Tibial nerve (tissue), 4 donors: ENCODE data around the gene GHRH. TPM values are rescaled to one million over a fixed set of nuclear protein-coding genes. Genes with fewer than 3 reads are reported as not detected.

ENCODE experiments used
- DNase-seq, 2 donors: peaks; one replicate each; pipeline ENCODE4 v3.0.0-alpha.2; 2019; ENCODE audit warnings: low spot score in 2 of 2
- H3K27ac ChIP-seq, 4 donors: fragments of 200-600 bp; sonication (generic) in 3 of 4; one replicate each; pipeline ENCODE4 v1.5.1; 2017 to 2019; ENCODE audit warnings: mild to moderate bottlenecking in 1 of 4
- H3K27me3 ChIP-seq, 2 donors: fragments of 200-600 bp; sonication (generic) in 1 of 2; one replicate each; pipeline versions ENCODE4 v1.5.1 to v1.6.0; 2017 to 2019
- H3K36me3 ChIP-seq, 3 donors: fragments of 200-600 bp; sonication (generic); one replicate each; pipeline ENCODE4 v1.5.1; 2018 to 2019
- H3K4me1 ChIP-seq, 4 donors: fragments of 200-600 bp; sonication (generic) in 3 of 4; one replicate each; pipeline ENCODE4 v1.5.1; 2017 to 2019
- H3K4me3 ChIP-seq, 4 donors: fragments of 200-600 bp; sonication (generic) in 3 of 4; one replicate each; pipeline ENCODE4 v1.5.1; 2017 to 2019; ENCODE audit warnings: mild to moderate bottlenecking in 1 of 4, moderate library complexity in 1 of 4
- H3K9me3 ChIP-seq, 4 donors: fragments of 200-600 bp; sonication (generic) in 3 of 4; one replicate each; pipeline ENCODE4 v1.5.1; 2017 to 2019
- EP300 ChIP-seq, 2 donors: sonication (generic); formaldehyde crosslinking; IDR thresholded peaks; one replicate each; pipeline ENCODE4 v1.6.1; 2017; ENCODE audit warnings: antibody characterized with exemption in 2 of 2, mild to moderate bottlenecking in 1 of 2
- POLR2A ChIP-seq, 2 donors: fragments of 450-650 bp; IDR thresholded peaks; one replicate each; pipeline ENCODE4 v1.6.1; 2017; ENCODE audit warnings: antibody characterized with exemption in 2 of 2, mild to moderate bottlenecking in 2 of 2, moderate library complexity in 2 of 2
- WGBS, 2 donors: methylation state at CpG; one replicate each; pipeline ENCODE4 v1.1.5; 2018; 5-methylcytosine and 5-hydroxymethylcytosine counted together
- total RNA-seq, 4 donors: library from RNA; depleted of rRNA; stranded (reverse); fragments of >200 nt; gene quantifications; one replicate each; pipeline ENCODE4 v1.1.0, GENCODE V29; 2016
- TF ChIP-seq, protein P1 (sequence below), 5 experiments: fragments of 200-600 bp in 3 of 5; fragments of 450-650 bp in 2 of 5; sonication (generic) in 3 of 5; IDR thresholded peaks; one replicate each; pipeline ENCODE4 v1.5.1; 2016 to 2019; ENCODE audit warnings: antibody characterized with exemption in 5 of 5, mild to moderate bottlenecking in 3 of 5, moderate library complexity in 2 of 5

The GHRH gene
- total RNA-seq, 4 donors from 2014 or later, result not detected

DNA sequence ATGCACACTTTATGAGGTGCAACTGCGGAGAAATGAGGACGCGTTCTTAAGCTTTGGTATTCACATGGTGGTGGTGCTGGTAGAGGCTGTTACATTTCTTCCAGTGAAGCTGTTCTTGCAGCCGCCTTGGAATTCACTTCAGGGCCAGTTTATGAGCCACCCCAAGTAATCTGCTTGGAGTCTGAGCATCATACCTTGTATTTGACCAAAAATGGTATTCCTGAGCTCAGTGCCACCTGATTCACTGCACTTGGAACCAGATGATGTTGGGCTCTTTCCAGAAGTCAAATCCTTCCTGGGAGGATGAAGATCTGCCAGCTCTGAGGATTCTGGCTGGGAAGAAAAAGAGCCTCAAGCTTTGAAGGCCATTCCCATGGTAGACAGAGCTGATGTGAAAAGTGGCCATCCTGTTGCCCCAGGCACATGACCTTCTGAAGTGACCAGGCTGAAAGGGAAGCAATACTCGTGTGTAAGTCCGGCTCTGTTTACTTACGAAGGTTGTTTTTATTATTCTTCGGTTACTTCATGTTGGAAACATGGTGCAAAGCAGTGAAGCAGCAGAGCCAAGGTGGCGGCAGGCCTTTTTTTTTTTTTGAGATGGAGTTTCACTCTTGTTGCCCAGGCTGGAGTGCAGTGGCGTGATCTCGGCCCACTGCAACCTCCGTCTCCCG, 35.6 kb upstream of the GHRH start:
- H3K4me1 ChIP-seq, result peaks cover 0 to 50% (median 17%) of the 10 kb centered on the region in 4 donors
- DNase-seq, result no peak
- no peak overlapping the region for H3K27ac ChIP-seq
- no peaks in the 10 kb centered on the region for H3K27me3 ChIP-seq
- peaks cover 0 to 6% (median 0%) of the 10 kb centered on the region in 4 donors for H3K9me3 ChIP-seq
- TF ChIP-seq, protein P1, sequence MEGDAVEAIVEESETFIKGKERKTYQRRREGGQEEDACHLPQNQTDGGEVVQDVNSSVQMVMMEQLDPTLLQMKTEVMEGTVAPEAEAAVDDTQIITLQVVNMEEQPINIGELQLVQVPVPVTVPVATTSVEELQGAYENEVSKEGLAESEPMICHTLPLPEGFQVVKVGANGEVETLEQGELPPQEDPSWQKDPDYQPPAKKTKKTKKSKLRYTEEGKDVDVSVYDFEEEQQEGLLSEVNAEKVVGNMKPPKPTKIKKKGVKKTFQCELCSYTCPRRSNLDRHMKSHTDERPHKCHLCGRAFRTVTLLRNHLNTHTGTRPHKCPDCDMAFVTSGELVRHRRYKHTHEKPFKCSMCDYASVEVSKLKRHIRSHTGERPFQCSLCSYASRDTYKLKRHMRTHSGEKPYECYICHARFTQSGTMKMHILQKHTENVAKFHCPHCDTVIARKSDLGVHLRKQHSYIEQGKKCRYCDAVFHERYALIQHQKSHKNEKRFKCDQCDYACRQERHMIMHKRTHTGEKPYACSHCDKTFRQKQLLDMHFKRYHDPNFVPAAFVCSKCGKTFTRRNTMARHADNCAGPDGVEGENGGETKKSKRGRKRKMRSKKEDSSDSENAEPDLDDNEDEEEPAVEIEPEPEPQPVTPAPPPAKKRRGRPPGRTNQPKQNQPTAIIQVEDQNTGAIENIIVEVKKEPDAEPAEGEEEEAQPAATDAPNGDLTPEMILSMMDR (IDR thresholded peaks at IDR 0.05), result no peak
- TF ChIP-seq POLR2A (IDR thresholded peaks at IDR 0.05) (no peak), EP300 (IDR thresholded peaks at IDR 0.05) (no peak)
- no peak overlapping the region for H3K4me3 ChIP-seq
- 80 to 83% methylated on average over 13 of the region's 13 CpGs for WGBS, 2 donors
- H3K36me3 ChIP-seq, result peaks cover 0 to 58% (median 8%) of the 10 kb centered on the region in 3 donors

DNA sequence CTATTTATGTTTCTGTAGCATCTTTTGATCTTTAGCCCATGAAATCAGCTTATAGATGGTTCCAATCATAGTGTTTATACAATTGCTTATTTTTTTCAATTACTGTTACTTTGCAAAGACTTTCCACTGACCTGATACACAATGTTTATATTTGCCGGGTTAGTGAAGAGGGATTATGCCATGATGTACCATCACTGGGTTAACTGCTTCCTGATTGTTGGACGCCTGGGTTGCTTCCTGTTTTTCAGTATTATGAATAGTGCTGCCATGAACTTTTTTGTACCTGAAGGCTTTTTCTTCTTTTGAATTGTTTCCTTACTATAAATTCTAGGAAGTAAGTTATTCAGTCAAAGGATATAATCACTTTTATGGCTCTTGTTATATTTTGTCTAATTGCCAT, 34.8 kb upstream of the GHRH start:
- WGBS, 2 donors, result 43 to 46% methylated on average over 2 of the region's 2 CpGs

DNA sequence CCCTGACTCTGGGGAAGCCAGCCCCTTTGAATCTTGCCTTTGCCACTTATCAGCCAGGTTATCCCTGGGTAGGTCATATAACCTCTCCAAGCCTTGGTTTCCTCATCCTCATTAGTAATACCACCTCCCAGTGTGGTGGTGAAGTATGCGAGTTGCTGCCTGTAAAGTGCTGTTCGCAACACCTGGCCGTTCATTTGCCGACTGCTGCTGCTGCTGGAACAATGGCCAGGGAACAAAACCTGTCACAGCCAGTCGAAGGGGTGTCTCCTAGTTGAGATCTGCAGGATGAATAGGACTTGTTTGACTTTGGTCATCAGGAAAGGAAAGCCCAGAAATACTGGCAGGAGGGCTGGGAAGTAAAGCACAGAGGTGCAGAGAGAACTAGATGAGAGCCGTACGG, 34.0 kb upstream of the GHRH start:
- WGBS, 2 donors, result 84% methylated on average over 7 of the region's 7 CpGs
- H3K4me1 ChIP-seq, result peaks cover 0 to 66% (median 20%) of the 10 kb centered on the region in 4 donors
- H3K4me3 ChIP-seq, result no peak overlapping the region
- peaks cover 0 to 6% (median 0%) of the 10 kb centered on the region in 4 donors for H3K9me3 ChIP-seq
- no peak for DNase-seq
- TF ChIP-seq EP300 (IDR thresholded peaks at IDR 0.05) (no peak), POLR2A (IDR thresholded peaks at IDR 0.05) (no peak)
- TF ChIP-seq, protein P1 (IDR thresholded peaks at IDR 0.05), result no peak
- no peaks in the 10 kb centered on the region for H3K27me3 ChIP-seq
- H3K27ac ChIP-seq, result peak overlapping the region in 3 of 4 donors; percentile 0 to 68 (median 8)
- peaks cover 0 to 48% (median 0%) of the 10 kb centered on the region in 3 donors for H3K36me3 ChIP-seq

More for the DNA sequence above, 34.8 kb upstream of the GHRH start:
- H3K4me3 ChIP-seq, result no peak overlapping the region
- no peaks in the 10 kb centered on the region for H3K27me3 ChIP-seq
- H3K4me1 ChIP-seq, result peaks cover 0 to 58% (median 17%) of the 10 kb centered on the region in 4 donors
- TF ChIP-seq EP300 (IDR thresholded peaks at IDR 0.05), result no peak
- TF ChIP-seq POLR2A (IDR thresholded peaks at IDR 0.05), result no peak
- TF ChIP-seq, protein P1 (IDR thresholded peaks at IDR 0.05), result no peak
- no peak for DNase-seq
- H3K36me3 ChIP-seq, result peaks cover 0 to 55% (median 0%) of the 10 kb centered on the region in 3 donors
- peaks cover 0 to 6% (median 0%) of the 10 kb centered on the region in 4 donors for H3K9me3 ChIP-seq
- H3K27ac ChIP-seq, result no peak overlapping the region

DNA sequence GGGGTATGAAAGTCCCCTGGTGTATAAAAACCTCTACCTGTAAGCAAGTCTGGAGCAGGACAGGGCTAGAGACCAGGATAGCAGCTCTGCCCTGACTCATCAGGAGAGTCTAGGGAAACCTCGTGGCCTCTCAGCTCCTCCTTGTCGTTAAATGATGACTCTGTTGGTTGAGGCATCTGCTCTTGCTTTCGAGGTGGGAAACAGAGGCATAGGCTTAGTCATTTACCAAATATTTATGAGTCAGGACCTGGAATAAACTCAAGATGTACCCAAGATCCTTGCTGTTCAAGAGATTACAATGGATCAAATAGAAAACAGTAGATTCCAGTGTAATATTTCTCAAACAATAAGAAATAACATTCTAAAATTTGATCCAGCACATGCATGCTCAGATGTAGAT, 33.4 kb upstream of the GHRH start:
- no peak for DNase-seq
- peaks cover 0 to 6% (median 0%) of the 10 kb centered on the region in 4 donors for H3K9me3 ChIP-seq
- TF ChIP-seq POLR2A (IDR thresholded peaks at IDR 0.05) (no peak), EP300 (IDR thresholded peaks at IDR 0.05) (no peak)
- TF ChIP-seq, protein P1 (IDR thresholded peaks at IDR 0.05), result no peak
- peak overlapping the region in 3 of 4 donors; percentile 8 to 68 (median 32) for H3K27ac ChIP-seq
- H3K4me1 ChIP-seq, result peaks cover 0 to 72% (median 26%) of the 10 kb centered on the region in 4 donors
- WGBS, 2 donors, result 13 to 15% methylated on average over 3 of the region's 3 CpGs
- H3K36me3 ChIP-seq, result peaks cover 0 to 47% (median 0%) of the 10 kb centered on the region in 3 donors
- H3K27me3 ChIP-seq, result no peaks in the 10 kb centered on the region
- no peak overlapping the region for H3K4me3 ChIP-seq

- H3K27ac ChIP-seq, result peak overlapping the region in 2 of 4 donors; percentile 32 to 68
- H3K4me1 ChIP-seq, result peaks cover 0 to 67% (median 26%) of the 10 kb centered on the region in 4 donors
- H3K9me3 ChIP-seq, result peaks cover 0 to 6% (median 0%) of the 10 kb centered on the region in 4 donors
- no peak for DNase-seq
- WGBS, 2 donors, result 78 to 84% methylated on average over 6 of the region's 6 CpGs
- TF ChIP-seq, protein P1 (IDR thresholded peaks at IDR 0.05), result no peak
- peak in 1 of 2 donors; percentile 38 for TF ChIP-seq EP300 (IDR thresholded peaks at IDR 0.05)
- H3K27me3 ChIP-seq, result no peaks in the 10 kb centered on the region
- peaks cover 0 to 42% (median 0%) of the 10 kb centered on the region in 3 donors for H3K36me3 ChIP-seq
- H3K4me3 ChIP-seq, result no peak overlapping the region
Observed at GRCh38 chr20:37294262-37294981, 32.8 kb upstream of the GHRH start.
